Omental fat pad (tissue), 4 donors: ENCODE data around the gene EPHB2. TPM values are rescaled to one million over a fixed set of nuclear protein-coding genes. Genes with fewer than 3 reads are reported as not detected.

ENCODE experiments used
- ATAC-seq: fragments of 150-250 bp; one replicate; pipeline ENCODE4 v1.9.1; 2016; ENCODE audit warnings: mild to moderate bottlenecking, moderate library complexity; ENCODE audit not compliant: low FRiP score
- DNase-seq: peaks from one replicate; pipeline ENCODE4 v3.0.0-alpha.2; 2019; ENCODE audit warnings: low spot score
- CTCF ChIP-seq, 3 donors: fragments of 450-650 bp; IDR thresholded peaks; one replicate each; pipeline ENCODE4 v1.5.1; 2016 to 2017; ENCODE audit warnings: antibody characterized with exemption in 3 of 3, mild to moderate bottlenecking in 3 of 3, moderate library complexity in 2 of 3
- total RNA-seq, 4 donors: library from RNA; depleted of rRNA; stranded (reverse); fragments of >200 nt; gene quantifications; one replicate each; pipeline ENCODE4 v1.1.0, GENCODE V29; 2016

Gene EPHB2
- total RNA-seq, 4 donors from 2014 or later, result 3.5 to 5.5 (median 4.7) TPM

GRCh38 chr1:22879445-22879844, 168.8 kb downstream of the EPHB2 start:
- no peak for ATAC-seq

GRCh38 chr1:22880174-22880601, 169.5 kb downstream of the EPHB2 start:
- no peak for ATAC-seq
- no peak for TF ChIP-seq CTCF (IDR thresholded peaks at IDR 0.05)

More at GRCh38 chr1:22879445-22879844, 168.8 kb downstream of the EPHB2 start:
- TF ChIP-seq CTCF (IDR thresholded peaks at IDR 0.05), result no peak
- DNase-seq, result no peak

GRCh38 chr1:22883406-22883805, 172.8 kb downstream of the EPHB2 start:
- DNase-seq, result no peak
- peak; percentile 6 for ATAC-seq
- TF ChIP-seq CTCF (IDR thresholded peaks at IDR 0.05), result no peak

More at GRCh38 chr1:22880174-22880601, 169.5 kb downstream of the EPHB2 start:
- DNase-seq, result no peak

- TF ChIP-seq CTCF (IDR thresholded peaks at IDR 0.05), result no peak
- no peak for DNase-seq
- no peak for ATAC-seq
Observed at GRCh38 chr1:22884806-22885530, 174.3 kb downstream of the EPHB2 start.

- TF ChIP-seq CTCF (IDR thresholded peaks at IDR 0.05), result no peak
- DNase-seq (no peak), ATAC-seq (no peak)
Observed at GRCh38 chr1:22886211-22886610, 175.6 kb downstream of the EPHB2 start.

GRCh38 chr1:22887491-22887890, 176.9 kb downstream of the EPHB2 start:
- no peak for TF ChIP-seq CTCF (IDR thresholded peaks at IDR 0.05)
- ATAC-seq, result no peak

More at GRCh38 chr1:22887491-22887890, 176.9 kb downstream of the EPHB2 start:
- DNase-seq, result no peak
